K562 (cell line): ENCODE data around the gene CTIF. TPM values are rescaled to one million over a fixed set of nuclear protein-coding genes. Genes with fewer than 3 reads are reported as not detected.

ENCODE experiments used
- ATAC-seq: fragments of 200-7000 bp; cut with Tn5 transposase; 3 replicates; pipeline ENCODE4 v1.9.1; 2020; ENCODE audit warnings: moderate library complexity
- BruUV-seq: library from RNA; stranded (reverse); fragments of 400-500 nt; replicated peaks from 2 replicates; lab custom pipeline; 2021; lab: Mats Ljungman, UMichigan
- CTCF ChIA-PET: fragments of 300-600 bp; formaldehyde crosslinking; extraction: SDS; loops from one replicate; lab custom pipeline; 2021; ENCODE audit warnings: low intra/inter-chr PET ratio; lab: Yijun Ruan, JAX
- POLR2A ChIA-PET: fragments of 300-600, 350-650 bp; sonication (Branson Sonifier 250); formaldehyde crosslinking; extraction: SDS; loops from one replicate; lab custom pipeline; 2021; ENCODE audit warnings: antibody characterized with exemption, inconsistent platforms; lab: Yijun Ruan, JAX
- DNase-seq, 4 experiments: peaks; one replicate each; pipeline versions ENCODE4 v3.0.0 to v3.0.0-alpha.2; 2011 to 2018; ENCODE audit warnings: low spot score in 3 of 4, mixed read lengths in 3 of 4; ENCODE audit errors: extremely low read depth in 1 of 4
- FAIRE-seq: peaks from 2 replicates; lab custom pipeline; 2011; peaks lifted over from hg19 to GRCh38; lab: Jason Lieb, UNC
- H2AFZ ChIP-seq: 2 replicates; pipeline ENCODE4 v1.6.0; 2011; ENCODE audit warnings: low read depth, low read length, control low read depth, inconsistent platforms
- H3K27ac ChIP-seq: fragments of 200-600 bp; 3 replicates; pipeline ENCODE4 v1.8.0; 2011; ENCODE audit warnings: low read depth, mild to moderate bottlenecking, control low read depth, inconsistent platforms, low read length, moderate library complexity, mixed read lengths; ENCODE audit errors: extremely low read depth
- H3K27me3 ChIP-seq, 2 experiments: fragments of 300-600 bp in 1 of 2; 2 replicates in 1 of 2; 3 replicates in 1 of 2; pipeline versions ENCODE4 v1.6.0 to v1.8.0; 2011; ENCODE audit warnings: inconsistent platforms in 2 of 2, low read length in 2 of 2, mild to moderate bottlenecking in 1 of 2, mixed read lengths in 1 of 2, moderate library complexity in 1 of 2; ENCODE audit not compliant: control insufficient read depth in 2 of 2, insufficient read depth in 2 of 2
- H3K36me3 ChIP-seq: fragments of 300-600 bp; 3 replicates; pipeline ENCODE4 v1.8.0; 2011; ENCODE audit warnings: mild to moderate bottlenecking, low read length, inconsistent platforms; ENCODE audit not compliant: control insufficient read depth, insufficient read depth
- H3K4me1 ChIP-seq, 2 experiments: fragments of 200-600 bp in 1 of 2; replicated peaks in 1 of 2; 2 replicates in 1 of 2; 3 replicates in 1 of 2; pipeline versions ENCODE4 v1.5.1 to v1.8.0; 2011; ENCODE audit warnings: inconsistent platforms in 2 of 2, low read length in 2 of 2, mild to moderate bottlenecking in 1 of 2, mixed read lengths in 1 of 2, moderate library complexity in 1 of 2; ENCODE audit not compliant: control insufficient read depth in 2 of 2, insufficient read depth in 2 of 2
- H3K4me2 ChIP-seq: 2 replicates; pipeline ENCODE4 v1.6.1; 2011; ENCODE audit warnings: low read length, control low read depth, inconsistent platforms, mixed read lengths; ENCODE audit not compliant: insufficient read depth
- H3K4me3 ChIP-seq: fragments of 200-600 bp; sonication (generic), shearing (Covaris generic); 2 replicates; pipeline ENCODE4 v1.5.1; 2016; ENCODE audit warnings: control low read depth, inconsistent platforms
- H3K79me2 ChIP-seq: fragments of 200-600 bp; 3 replicates; pipeline ENCODE4 v1.8.0; 2011; ENCODE audit warnings: low read length, inconsistent platforms; ENCODE audit not compliant: control insufficient read depth, insufficient read depth
- H3K9ac ChIP-seq, 2 experiments: 2 replicates each; pipeline versions ENCODE4 v1.6.0 to v1.6.1; 2011; ENCODE audit warnings: low read depth in 2 of 2, low read length in 2 of 2, control low read depth in 1 of 2, inconsistent platforms in 1 of 2, mild to moderate bottlenecking in 1 of 2, mixed read lengths in 1 of 2; ENCODE audit not compliant: insufficient read depth in 1 of 2
- H3K9me1 ChIP-seq: one replicate; pipeline ENCODE4 v1.6.0; 2011; ENCODE audit warnings: inconsistent platforms, mild to moderate bottlenecking, low read length, moderate library complexity; ENCODE audit not compliant: control insufficient read depth, insufficient read depth
- H3K9me3 ChIP-seq: replicated peaks from 2 replicates; pipeline ENCODE4 v1.5.1; 2011; ENCODE audit warnings: low read depth, low read length, inconsistent platforms; ENCODE audit not compliant: control insufficient read depth, insufficient read depth
- H4K20me1 ChIP-seq: replicated peaks from 2 replicates; pipeline ENCODE4 v1.6.1; 2011; ENCODE audit warnings: low read length, inconsistent platforms, mixed read lengths; ENCODE audit not compliant: control insufficient read depth, insufficient read depth
- BMI1 ChIP-seq: fragments of 150-350 bp; IDR thresholded peaks from 2 replicates; pipeline ENCODE4 v1.6.1; 2014; ENCODE audit warnings: low read length
- SAP30 ChIP-seq: fragments of 200-600 bp; sonication (generic); IDR thresholded peaks from 2 replicates; pipeline ENCODE4 v1.6.1; 2012; ENCODE audit warnings: borderline replicate concordance, low read depth, mild to moderate bottlenecking, moderate library complexity, low read length, control low read depth, inconsistent platforms; ENCODE audit not compliant: insufficient read depth, poor library complexity, severe bottlenecking
- SETDB1 ChIP-seq: IDR thresholded peaks from one replicate; pipeline ENCODE4 v1.6.1; 2012; ENCODE audit warnings: low read length, control low read depth, inconsistent platforms
- SNRNP70 ChIP-seq: fragments of 200-400 bp; formaldehyde crosslinking; optimal IDR thresholded peaks from 2 replicates; pipeline ENCODE3; 2017; ENCODE audit warnings: low read depth, low read length
- SRSF1 ChIP-seq: fragments of 200-400 bp; formaldehyde crosslinking; IDR thresholded peaks from 2 replicates; pipeline ENCODE4 v1.6.1; 2017; ENCODE audit warnings: mild to moderate bottlenecking, low read depth, low read length, moderate library complexity
- SRSF7 ChIP-seq: fragments of 200-400 bp; formaldehyde crosslinking; optimal IDR thresholded peaks from 2 replicates; pipeline ENCODE3; 2017; ENCODE audit warnings: mild to moderate bottlenecking, low read depth, low read length
- ZC3H4 ChIP-seq: sonication (generic); formaldehyde crosslinking; IDR thresholded peaks from 2 replicates; pipeline ENCODE4 v1.9.0; 2021; ENCODE audit warnings: missing genetic modification reagents, borderline replicate concordance
- ZNF212 ChIP-seq: fragments of 450-650 bp; formaldehyde crosslinking; IDR thresholded peaks from 2 replicates; pipeline ENCODE4 v1.4.0; 2020; ENCODE audit warnings: mild to moderate bottlenecking
- ZNF384 ChIP-seq: IDR thresholded peaks from 2 replicates; pipeline ENCODE4 v1.6.1; 2012; ENCODE audit warnings: low read depth, low read length, improper control_type of control experiment
- WGBS: fragments of 100-300 bp; shearing (Covaris generic); methylation state at CpG from one replicate; pipeline ENCODE4 v1.1.6; 2016; ENCODE audit warnings: low coverage, mixed read lengths; ENCODE audit not compliant: insufficient coverage; ENCODE audit errors: missing lambda C conversion rate; 5-methylcytosine and 5-hydroxymethylcytosine counted together
- in situ Hi-C: fragments of 300-500 bp; cut with MboI; formaldehyde crosslinking; loops from 4 replicates; pipeline ENCODE4 v1.15.0; 2018; ENCODE audit warnings: inconsistent platforms, mixed read lengths
- intact Hi-C: fragments of 100-400 bp; cut with micrococcal nuclease; formaldehyde crosslinking; loops from 2 replicates; pipeline ENCODE4 v1.14.2; 2022
- polyA plus RNA-seq, 8 experiments: library from polyadenylated mRNA; depleted of rRNA in 4 of 8; stranded (reverse) in 5 of 8; unstranded in 3 of 8; fragments of >200 nt; fragmentation: Nextera tagmentation in 2 of 8; fragmentation: Illumina TruSeq in 1 of 8; extraction: Ambion mirVana in 2 of 8; extraction: Trizol in 1 of 8; gene quantifications; 2 replicates each; pipeline versions ENCODE4 v1.2.1 to v1.2.3, GENCODE V29; 2011 to 2014; ENCODE audit warnings: inconsistent platforms in 1 of 8, missing spikeins in 1 of 8
- total RNA-seq, 7 experiments: library from RNA; depleted of rRNA in 6 of 7; stranded (reverse); fragments of >200 nt in 6 of 7; fragmentation: Illumina TruSeq in 2 of 7; extraction: Trizol in 2 of 7; gene quantifications; 2 replicates each; pipeline versions ENCODE4 v1.2.1 to v1.2.3, GENCODE V29; 2011 to 2021; ENCODE audit warnings: low replicate concordance in 1 of 7
- TF ChIP-seq, protein P1 (sequence below): IDR thresholded peaks from 2 replicates; pipeline ENCODE4 v1.6.1; 2011; ENCODE audit warnings: borderline replicate concordance, low read depth, mild to moderate bottlenecking, moderate library complexity, low read length; ENCODE audit not compliant: insufficient read depth, poor library complexity, severe bottlenecking
- TF ChIP-seq, protein P2 (sequence below): sonication (generic); formaldehyde crosslinking; IDR thresholded peaks from 2 replicates; pipeline ENCODE4 v1.8.1; 2023; ENCODE audit warnings: mild to moderate bottlenecking, missing genetic modification reagents
- TF ChIP-seq, protein P3 (sequence below), 2 experiments: fragments of 250-450 bp in 1 of 2; fragments of 450-650 bp in 1 of 2; sonication (Bioruptor Pico) in 1 of 2; IDR thresholded peaks; 2 replicates each; pipeline versions ENCODE4 v1.6.1 to v1.8.0; 2016 to 2021; ENCODE audit warnings: mild to moderate bottlenecking in 2 of 2, moderate library complexity in 2 of 2, missing compliant biosample characterization in 1 of 2, missing genetic modification characterization in 1 of 2
- TF ChIP-seq, protein P4 (sequence below): fragments of 450-650 bp; formaldehyde crosslinking; IDR thresholded peaks from 2 replicates; pipeline ENCODE4 v1.4.0; 2022; ENCODE audit warnings: mild to moderate bottlenecking, moderate library complexity

CTIF gene
- total and polyA plus RNA-seq, 9 of the 15 experiments (the other 6 are each of a cell fraction or from before 2014, with no cell fraction given) = 0.17 to 11.5 (median 2.2) TPM

DNA sequence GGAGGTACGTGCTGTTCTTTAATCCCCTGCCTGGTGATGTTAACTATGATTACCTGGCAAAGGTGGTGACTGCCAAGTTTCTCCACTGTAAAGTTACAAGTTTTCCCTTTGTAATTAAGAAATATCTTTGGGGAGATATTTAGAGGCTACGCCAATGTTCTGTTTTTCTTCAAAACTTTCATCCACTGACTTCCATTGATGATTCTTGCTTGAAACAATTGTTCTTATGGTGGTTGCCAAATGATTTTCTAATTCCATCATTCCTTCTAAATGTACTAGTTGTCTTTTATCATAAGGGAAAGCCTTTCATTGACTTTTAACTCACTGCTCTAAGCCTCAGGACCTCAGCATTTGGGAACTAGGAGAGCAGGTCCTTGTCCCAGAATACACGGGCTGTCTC lies 206.5 kb downstream of the CTIF start:
- BruUV-seq = no TSS peak
- Histone ChIP-seq H3K36me3 (no peaks in the 10 kb centered on the region), H3K27me3 (no peaks in the 10 kb centered on the region), H3K27ac (no peak overlapping the region), H3K4me2 (no peak overlapping the region), H3K9me1 (no peaks in the 10 kb centered on the region), H3K4me3 (no peak overlapping the region), H2AFZ (no peak overlapping the region), H3K79me2 (no peaks in the 10 kb centered on the region), H3K9me3 (no peaks in the 10 kb centered on the region), H3K4me1 (peaks cover 0 to 3% of the 10 kb centered on the region in 2 experiments; a peak in 1 of 5 replicates), H3K9ac (no peak overlapping the region), H4K20me1 (peaks cover 3% of the 10 kb centered on the region; the same call in 1 of the 2 replicates)
- intact Hi-C loops = no loop called here
- TF ChIP-seq, protein P1, sequence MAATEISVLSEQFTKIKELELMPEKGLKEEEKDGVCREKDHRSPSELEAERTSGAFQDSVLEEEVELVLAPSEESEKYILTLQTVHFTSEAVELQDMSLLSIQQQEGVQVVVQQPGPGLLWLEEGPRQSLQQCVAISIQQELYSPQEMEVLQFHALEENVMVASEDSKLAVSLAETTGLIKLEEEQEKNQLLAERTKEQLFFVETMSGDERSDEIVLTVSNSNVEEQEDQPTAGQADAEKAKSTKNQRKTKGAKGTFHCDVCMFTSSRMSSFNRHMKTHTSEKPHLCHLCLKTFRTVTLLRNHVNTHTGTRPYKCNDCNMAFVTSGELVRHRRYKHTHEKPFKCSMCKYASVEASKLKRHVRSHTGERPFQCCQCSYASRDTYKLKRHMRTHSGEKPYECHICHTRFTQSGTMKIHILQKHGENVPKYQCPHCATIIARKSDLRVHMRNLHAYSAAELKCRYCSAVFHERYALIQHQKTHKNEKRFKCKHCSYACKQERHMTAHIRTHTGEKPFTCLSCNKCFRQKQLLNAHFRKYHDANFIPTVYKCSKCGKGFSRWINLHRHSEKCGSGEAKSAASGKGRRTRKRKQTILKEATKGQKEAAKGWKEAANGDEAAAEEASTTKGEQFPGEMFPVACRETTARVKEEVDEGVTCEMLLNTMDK = no peak
- no peak for TF ChIP-seq SAP30
- TF ChIP-seq, protein P2, sequence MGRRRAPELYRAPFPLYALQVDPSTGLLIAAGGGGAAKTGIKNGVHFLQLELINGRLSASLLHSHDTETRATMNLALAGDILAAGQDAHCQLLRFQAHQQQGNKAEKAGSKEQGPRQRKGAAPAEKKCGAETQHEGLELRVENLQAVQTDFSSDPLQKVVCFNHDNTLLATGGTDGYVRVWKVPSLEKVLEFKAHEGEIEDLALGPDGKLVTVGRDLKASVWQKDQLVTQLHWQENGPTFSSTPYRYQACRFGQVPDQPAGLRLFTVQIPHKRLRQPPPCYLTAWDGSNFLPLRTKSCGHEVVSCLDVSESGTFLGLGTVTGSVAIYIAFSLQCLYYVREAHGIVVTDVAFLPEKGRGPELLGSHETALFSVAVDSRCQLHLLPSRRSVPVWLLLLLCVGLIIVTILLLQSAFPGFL (CRISPR knock-in tag) = no peak
- no peak for TF ChIP-seq SETDB1
- TF ChIP-seq ZC3H4 (CRISPR knock-in tag) = no peak
- no peak for TF ChIP-seq BMI1
- TF ChIP-seq, protein P3, sequence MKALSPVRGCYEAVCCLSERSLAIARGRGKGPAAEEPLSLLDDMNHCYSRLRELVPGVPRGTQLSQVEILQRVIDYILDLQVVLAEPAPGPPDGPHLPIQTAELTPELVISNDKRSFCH (CRISPR knock-in tag; IDR thresholded peaks at IDR 0.05) = no peak
- TF ChIP-seq, protein P3 (tag; IDR thresholded peaks at IDR 0.05) = no peak
- no peak for TF ChIP-seq SRSF7
- no peak for TF ChIP-seq SNRNP70
- TF ChIP-seq, protein P4, sequence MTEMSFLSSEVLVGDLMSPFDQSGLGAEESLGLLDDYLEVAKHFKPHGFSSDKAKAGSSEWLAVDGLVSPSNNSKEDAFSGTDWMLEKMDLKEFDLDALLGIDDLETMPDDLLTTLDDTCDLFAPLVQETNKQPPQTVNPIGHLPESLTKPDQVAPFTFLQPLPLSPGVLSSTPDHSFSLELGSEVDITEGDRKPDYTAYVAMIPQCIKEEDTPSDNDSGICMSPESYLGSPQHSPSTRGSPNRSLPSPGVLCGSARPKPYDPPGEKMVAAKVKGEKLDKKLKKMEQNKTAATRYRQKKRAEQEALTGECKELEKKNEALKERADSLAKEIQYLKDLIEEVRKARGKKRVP (CRISPR knock-in tag) = no peak
- TF ChIP-seq ZNF384 = no peak
- TF ChIP-seq SRSF1 = no peak
- no peak for TF ChIP-seq ZNF212
- ATAC-seq (no peak), DNase-seq (no peak), FAIRE-seq (no peak)
- in situ Hi-C loops = no loop called here
- POLR2A ChIA-PET = no interaction called here
- WGBS = 70% methylated on average over 3 of the region's 3 CpGs
- CTCF ChIA-PET = no interaction called here
